ENCODE measurements around the gene FDX2. TPM values are rescaled to one million over a fixed set of nuclear protein-coding genes. Genes with fewer than 3 reads are reported as not detected.

The FDX2 gene
- total RNA-seq, 1 experiment from 2014 or later = 43.8 TPM

DNA sequence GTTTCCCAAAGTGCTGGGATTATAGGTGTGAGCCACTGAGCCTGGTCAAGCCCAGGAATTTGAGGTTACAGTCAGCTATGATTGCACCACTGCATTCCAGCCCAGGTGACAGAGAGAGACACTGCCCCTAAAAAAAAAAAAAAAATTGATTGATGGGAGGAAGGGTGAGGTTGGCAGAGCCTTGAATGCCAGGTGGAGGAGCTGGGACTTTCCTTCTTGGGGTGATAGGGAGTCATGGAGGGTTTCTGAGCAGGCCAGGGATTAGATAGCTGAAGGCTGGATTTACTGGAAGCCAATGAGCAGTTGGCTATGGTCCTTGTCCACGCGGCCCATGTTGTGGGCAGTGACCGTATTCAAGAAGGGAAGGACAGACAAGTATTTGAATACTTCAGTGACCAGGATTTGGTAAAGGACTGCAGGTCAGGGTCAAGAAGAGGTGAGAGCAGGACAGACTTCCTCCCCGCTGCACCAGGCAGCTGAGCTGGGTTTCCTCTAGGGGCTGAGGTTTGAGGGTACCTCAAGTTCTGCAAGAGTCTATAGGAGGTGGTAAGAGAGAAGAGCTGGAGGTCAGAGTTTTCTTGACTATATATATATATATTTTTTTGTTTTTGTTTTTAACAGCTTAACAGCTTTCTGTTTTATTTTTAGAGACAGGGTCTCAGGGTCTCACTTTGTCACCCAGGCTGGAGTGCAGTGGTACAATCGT is 35.9 kb downstream of the FDX2 start:
- H3K27me3 ChIP-seq = no peaks in the 10 kb centered on the region
- no peak for DNase-seq
- no peaks in the 10 kb centered on the region for H3K36me3 ChIP-seq
- H3K4me3 ChIP-seq = no peak overlapping the region
- no peaks in the 10 kb centered on the region for H3K9me3 ChIP-seq

DNA sequence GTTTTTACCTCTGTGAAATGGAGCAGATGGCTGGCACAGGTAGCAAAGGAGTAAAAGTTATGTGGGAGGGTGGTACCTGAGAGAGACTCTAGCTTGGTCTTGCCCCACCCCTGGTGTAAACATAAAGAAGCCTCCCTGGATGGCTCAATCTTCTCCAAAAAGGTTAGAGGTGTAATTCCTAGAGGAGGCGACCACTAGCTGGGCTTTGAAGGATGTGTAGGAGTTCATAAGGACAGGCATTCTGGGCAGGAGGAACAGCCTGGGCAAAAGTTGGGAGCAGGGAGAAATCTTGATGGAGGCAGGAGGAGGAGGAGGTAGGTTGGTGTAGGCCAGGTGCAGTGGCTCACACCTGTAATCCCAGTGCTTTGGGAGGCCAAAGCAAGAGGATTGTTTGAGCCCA is 36.9 kb downstream of the FDX2 start:
- H3K27me3 ChIP-seq = no peaks in the 10 kb centered on the region
- no peak for DNase-seq

DNA sequence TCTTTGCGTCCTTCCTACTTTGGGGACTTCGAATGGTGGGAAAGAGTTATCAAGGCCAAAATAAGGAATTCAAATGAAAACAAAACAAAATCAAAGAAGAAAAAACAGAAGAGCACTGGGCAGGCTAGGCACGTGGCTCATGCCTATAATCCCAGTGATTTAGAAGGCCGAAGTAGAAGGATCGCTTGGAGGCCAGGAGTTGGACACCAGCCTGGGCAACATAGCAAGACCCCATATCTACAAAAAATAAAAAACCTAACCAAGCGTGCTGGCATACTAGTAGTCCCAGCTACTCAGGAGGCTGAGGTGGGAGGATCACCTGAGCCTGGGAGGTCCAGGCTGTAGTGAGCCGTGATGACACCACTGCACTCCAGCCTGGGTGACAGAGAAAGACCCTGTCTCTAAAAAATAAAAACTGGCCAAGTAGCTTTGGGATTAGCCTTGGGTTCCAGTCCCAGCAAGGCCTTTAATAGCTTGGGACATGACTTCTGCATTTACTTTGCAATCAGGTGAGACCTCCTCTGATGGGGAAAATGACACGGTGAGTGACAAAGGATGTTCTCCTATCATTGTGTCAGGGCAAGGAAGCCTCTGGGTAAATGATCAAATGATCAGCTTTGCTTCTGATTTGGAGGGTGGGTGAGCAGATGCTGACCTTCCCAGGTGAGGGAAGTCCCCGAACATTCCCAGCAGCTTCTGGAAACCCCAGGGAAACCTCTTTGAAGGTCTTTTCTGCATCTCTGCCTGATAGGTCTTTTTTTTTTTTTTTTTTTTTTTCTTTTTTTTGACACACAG is 37.8 kb downstream of the FDX2 start:
- no peaks in the 10 kb centered on the region for H3K27me3 ChIP-seq
- H3K36me3 ChIP-seq = no peaks in the 10 kb centered on the region
- no peak overlapping the region for H3K4me3 ChIP-seq
- no peak for DNase-seq
- no peaks in the 10 kb centered on the region for H3K9me3 ChIP-seq

More for the DNA sequence above, 36.9 kb downstream of the FDX2 start:
- Histone ChIP-seq H3K36me3 (no peaks in the 10 kb centered on the region), H3K9me3 (no peaks in the 10 kb centered on the region), H3K4me3 (no peak overlapping the region)

DNA sequence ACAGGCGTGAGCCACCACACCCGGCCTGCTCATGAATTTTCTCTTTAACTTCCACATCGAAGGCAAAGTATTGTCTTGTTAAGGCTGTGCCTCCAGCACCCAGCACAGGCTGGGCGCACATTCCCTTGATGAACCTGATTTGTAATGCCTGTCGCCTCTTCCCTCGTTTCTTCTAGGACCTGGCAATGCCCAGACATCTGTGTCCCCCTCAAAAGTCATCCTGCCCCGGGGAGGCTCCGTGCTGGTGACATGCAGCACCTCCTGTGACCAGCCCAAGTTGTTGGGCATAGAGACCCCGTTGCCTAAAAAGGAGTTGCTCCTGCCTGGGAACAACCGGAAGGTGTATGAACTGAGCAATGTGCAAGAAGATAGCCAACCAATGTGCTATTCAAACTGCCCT is 41.2 kb downstream of the FDX2 start:
- no peaks in the 10 kb centered on the region for H3K27me3 ChIP-seq
- H3K4me3 ChIP-seq = no peak overlapping the region
- no peaks in the 10 kb centered on the region for H3K9me3 ChIP-seq
- no peaks in the 10 kb centered on the region for H3K36me3 ChIP-seq
- no peak for DNase-seq

DNA sequence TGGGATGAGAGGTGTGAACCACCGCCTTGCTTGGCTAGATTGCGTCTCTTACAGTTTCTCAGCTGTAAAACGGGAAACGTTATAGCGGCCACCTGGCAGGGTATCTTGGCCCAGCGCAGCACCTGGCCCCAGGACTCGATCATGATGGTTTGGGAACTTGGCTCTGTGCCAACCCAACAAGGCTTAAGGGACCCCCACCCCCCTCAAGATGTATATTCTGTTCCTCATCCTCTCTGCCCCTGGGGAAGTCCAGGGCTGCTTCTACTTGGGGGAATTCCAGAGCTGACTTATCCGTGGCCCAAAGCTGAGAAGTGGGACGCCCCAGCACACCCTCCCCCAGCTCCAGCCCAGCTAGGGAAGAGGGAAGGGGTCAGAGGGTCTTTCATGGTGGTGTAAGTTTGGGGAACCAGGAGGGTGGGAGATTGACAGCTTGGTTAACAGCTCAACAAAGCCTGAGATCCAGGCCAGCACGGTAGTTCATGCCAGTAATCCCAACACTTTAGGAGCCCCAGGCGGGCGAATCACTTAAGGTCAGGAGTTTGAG is 44.2 kb downstream of the FDX2 start:
- DNase-seq = no peak
- no peaks in the 10 kb centered on the region for H3K36me3 ChIP-seq
- no peaks in the 10 kb centered on the region for H3K9me3 ChIP-seq
- no peaks in the 10 kb centered on the region for H3K27me3 ChIP-seq
- no peak overlapping the region for H3K4me3 ChIP-seq

DNA sequence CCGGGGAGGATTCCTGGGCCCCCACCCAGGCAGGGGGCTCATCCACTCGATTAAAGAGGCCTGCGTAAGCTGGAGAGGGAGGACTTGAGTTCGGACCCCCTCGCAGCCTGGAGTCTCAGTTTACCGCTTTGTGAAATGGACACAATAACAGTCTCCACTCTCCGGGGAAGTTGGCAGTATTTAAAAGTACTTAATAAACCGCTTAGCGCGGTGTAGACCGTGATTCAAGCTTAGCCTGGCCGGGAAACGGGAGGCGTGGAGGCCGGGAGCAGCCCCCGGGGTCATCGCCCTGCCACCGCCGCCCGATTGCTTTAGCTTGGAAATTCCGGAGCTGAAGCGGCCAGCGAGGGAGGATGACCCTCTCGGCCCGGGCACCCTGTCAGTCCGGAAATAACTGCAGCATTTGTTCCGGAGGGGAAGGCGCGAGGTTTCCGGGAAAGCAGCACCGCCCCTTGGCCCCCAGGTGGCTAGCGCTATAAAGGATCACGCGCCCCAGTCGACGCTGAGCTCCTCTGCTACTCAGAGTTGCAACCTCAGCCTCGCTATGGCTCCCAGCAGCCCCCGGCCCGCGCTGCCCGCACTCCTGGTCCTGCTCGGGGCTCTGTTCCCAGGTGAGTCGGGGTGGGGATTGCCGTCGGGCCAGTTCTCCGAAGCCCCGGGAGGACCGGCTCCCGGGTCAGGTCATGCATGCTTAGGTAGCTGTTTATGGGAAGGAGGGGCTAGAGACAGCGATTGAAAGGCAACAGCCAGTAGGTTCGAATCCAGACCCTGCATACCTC is 45.0 kb downstream of the FDX2 start, which contains the start of gene ICAM1:
Gene ICAM1, plus strand, starts transcription at position 505 of the 779 bp plus-strand sequence. Its CDS starts 40 bp downstream, at position 545.
- peak; percentile 68 for DNase-seq
- H3K4me3 ChIP-seq = peak within 1 kb of the TSS; percentile 25
- H3K9me3 ChIP-seq = no peaks in the 10 kb centered on the region
- H3K36me3 ChIP-seq = no peaks in the 10 kb centered on the region
- H3K27me3 ChIP-seq = no peaks in the 10 kb centered on the region

DNA sequence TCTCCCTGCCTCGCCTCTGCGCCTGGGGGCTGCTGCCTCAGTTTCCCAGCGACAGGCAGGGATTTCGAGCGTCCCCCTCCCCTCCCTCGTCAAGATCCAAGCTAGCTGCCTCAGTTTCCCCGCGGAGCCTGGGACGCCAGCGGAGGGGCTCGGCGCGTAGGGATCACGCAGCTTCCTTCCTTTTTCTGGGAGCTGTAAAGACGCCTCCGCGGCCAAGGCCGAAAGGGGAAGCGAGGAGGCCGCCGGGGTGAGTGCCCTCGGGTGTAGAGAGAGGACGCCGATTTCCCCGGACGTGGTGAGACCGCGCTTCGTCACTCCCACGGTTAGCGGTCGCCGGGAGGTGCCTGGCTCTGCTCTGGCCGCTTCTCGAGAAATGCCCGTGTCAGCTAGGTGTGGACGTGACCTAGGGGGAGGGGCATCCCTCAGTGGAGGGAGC is 45.6 kb downstream of the FDX2 start:
- H3K27me3 ChIP-seq = no peaks in the 10 kb centered on the region
- H3K9me3 ChIP-seq = no peaks in the 10 kb centered on the region
- H3K4me3 ChIP-seq = peak overlapping the region; percentile 25; the same call in 1 of the 2 replicates
- DNase-seq = no peak
- H3K36me3 ChIP-seq = no peaks in the 10 kb centered on the region

DNA sequence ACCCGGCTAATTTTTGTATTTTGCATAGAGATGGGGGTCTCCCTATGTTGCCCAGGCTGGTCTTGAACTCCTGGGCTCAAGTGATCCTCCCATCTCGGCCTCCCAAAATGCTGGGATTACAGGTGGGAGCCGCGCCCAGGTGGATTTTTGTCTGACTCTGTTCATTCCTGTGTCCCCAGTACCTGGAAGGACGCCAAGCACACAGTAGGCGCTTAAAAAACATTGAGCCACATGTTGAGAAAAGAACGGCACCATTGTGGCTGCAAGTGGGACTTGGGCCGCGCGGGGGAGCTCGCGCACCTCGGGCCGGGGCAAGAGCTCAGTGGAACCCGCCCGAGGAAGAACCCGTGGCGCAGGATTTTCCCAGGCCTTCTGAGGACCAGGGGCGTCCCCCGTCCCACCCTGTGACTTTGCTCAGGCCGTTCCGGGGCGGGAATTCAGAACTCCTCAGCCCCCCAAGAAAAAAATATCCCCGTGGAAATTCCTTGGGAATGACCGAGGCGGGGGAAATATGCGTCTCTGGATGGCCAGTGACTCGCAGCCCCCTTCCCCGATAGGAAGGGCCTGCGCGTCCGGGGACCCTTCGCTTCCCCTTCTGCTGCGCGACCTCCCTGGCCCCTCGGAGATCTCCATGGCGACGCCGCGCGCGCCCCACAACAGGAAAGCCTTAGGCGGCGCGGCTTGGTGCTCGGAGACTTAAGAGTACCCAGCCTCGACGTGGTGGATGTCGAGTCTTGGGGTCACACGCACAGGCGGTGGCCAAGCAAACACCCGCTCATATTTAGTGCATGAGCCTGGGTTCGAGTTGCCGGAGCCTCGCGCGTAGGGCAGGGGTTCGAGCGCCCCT is 46.3 kb downstream of the FDX2 start:
- peak; percentile 85 for DNase-seq
- 0 out of 2 replicates have a peak overlapping the region, but pooled peaks have one; percentile 7 for H3K4me3 ChIP-seq
- no peaks in the 10 kb centered on the region for H3K27me3 ChIP-seq
- H3K9me3 ChIP-seq = no peaks in the 10 kb centered on the region
- H3K36me3 ChIP-seq = no peaks in the 10 kb centered on the region

DNA sequence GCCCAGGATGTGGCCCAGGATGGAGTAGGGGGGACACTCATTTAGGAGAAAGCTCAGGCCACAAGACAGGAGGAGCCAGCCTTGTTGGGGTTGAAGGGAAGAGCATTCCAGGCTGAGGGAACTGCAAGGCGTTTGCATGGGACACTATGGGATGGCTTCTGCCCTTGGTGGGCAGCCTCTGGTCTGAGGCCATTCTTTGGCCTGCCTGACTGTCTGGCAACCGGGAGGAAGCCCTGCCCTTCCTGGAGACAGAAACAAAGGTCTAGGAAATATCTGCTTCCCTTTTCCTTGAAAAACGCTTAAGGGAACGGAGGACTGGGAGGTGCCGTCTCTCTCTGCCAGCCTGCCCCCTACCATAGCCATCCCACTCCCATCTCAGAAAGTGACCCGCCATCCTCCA is 47.7 kb downstream of the FDX2 start:
- Histone ChIP-seq H3K4me3 (no peak overlapping the region), H3K36me3 (no peaks in the 10 kb centered on the region), H3K27me3 (no peaks in the 10 kb centered on the region), H3K9me3 (no peaks in the 10 kb centered on the region)
- no peak for DNase-seq

DNA sequence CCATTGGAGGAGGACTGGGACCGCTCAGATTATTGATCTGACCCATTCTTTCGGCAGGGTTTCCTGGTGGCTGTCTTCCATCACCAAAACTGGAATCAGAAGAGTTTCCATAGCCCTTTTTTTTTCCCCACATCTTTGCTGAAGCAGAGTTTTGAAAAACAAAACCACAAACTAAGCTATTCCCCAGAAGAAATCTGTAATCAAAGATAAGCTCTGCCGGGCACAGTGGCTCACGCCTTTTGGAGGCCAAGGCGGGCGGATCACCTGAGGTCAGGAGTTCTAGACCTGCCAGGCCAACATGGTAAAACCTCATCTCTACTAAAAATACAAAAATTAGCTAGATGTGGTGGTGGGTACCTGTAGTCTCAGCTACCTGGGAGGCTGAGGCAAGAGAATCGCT is 49.1 kb downstream of the FDX2 start:
- H3K9me3 ChIP-seq = no peaks in the 10 kb centered on the region
- no peak for DNase-seq
- no peaks in the 10 kb centered on the region for H3K27me3 ChIP-seq
- H3K36me3 ChIP-seq = no peaks in the 10 kb centered on the region
- no peak overlapping the region for H3K4me3 ChIP-seq

DNA sequence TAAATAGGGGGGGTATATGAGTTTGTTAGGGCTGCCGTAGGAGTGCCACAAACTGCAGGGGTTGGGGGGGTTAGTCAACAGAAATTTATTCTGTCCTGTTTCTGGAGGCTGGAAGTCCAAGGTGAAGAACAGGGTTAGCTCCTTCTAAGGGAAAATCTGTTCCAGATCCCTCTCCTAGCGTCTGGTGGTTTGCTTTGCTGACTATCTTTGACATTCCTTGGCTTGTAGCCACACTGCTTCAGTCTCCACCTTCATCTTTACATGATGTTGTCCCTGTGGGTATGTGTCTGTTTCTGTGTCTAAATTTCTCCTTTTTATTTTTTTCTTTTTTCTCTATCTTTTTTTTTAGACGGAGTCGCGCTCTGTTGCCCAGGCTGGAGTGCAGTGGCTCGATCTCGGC is 53.0 kb downstream of the FDX2 start:
- H3K4me3 ChIP-seq = no peak overlapping the region
- H3K9me3 ChIP-seq = no peaks in the 10 kb centered on the region
- H3K36me3 ChIP-seq = peaks cover 15% of the 10 kb centered on the region
- no peaks in the 10 kb centered on the region for H3K27me3 ChIP-seq
- DNase-seq = no peak

DNA sequence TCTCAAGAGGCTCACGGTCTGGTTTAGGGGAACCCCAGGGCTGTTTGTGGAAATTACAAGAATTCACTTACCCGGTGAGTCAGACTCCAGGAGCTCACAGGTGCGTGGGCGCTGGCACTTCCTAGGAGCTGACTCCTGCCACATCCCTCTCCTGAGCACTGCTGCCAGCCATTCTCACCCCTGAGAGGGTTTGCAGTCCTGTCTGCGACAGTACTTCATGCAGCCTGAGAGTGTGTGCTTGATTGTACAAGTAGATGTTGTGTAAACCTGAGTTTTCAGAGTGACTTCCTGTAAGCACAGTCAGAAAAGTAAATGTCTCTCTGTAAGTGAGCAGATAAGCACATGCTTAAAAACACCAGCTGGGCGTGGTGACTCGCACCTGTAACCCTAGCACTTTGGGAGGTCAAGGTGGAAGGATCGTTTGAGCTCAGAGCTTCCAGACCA is 55.7 kb downstream of the FDX2 start:
- H3K9me3 ChIP-seq = no peaks in the 10 kb centered on the region
- no peak for DNase-seq
- H3K36me3 ChIP-seq = peaks cover 37% of the 10 kb centered on the region
- H3K4me3 ChIP-seq = no peak overlapping the region
- H3K27me3 ChIP-seq = no peaks in the 10 kb centered on the region

Other genes starting within 250 kb of the FDX2 start
- gene SHFL, start 229.7 kb downstream of the FDX2 start, total RNA-seq (2014; rRNA removed; shearing (Covaris generic); ENCODE audit: low replicate concordance) = 22.5 and 28.9 TPM in 2 replicates
- not detected in 2 replicates for gene ANGPTL6, start 213.3 kb downstream of the FDX2 start, total RNA-seq (2014; rRNA removed; shearing (Covaris generic); ENCODE audit: low replicate concordance)
- gene PPAN, start 209.7 kb downstream of the FDX2 start, total RNA-seq (2014; rRNA removed; shearing (Covaris generic); ENCODE audit: low replicate concordance) = 128 and 155 TPM in 2 replicates
- 2.0 and 5.9 TPM in 2 replicates for gene P2RY11, start 204.3 kb downstream of the FDX2 start, total RNA-seq (2014; rRNA removed; shearing (Covaris generic); ENCODE audit: low replicate concordance)
- 677 and 743 TPM in 2 replicates for gene EIF3G, start 196.1 kb downstream of the FDX2 start, total RNA-seq (2014; rRNA removed; shearing (Covaris generic); ENCODE audit: low replicate concordance)
- gene DNMT1, start 121.1 kb downstream of the FDX2 start, total RNA-seq (2014; rRNA removed; shearing (Covaris generic); ENCODE audit: low replicate concordance) = 73.4 and 138 TPM in 2 replicates
- 14.0 and 14.6 TPM in 2 replicates for gene S1PR2, start 84.7 kb downstream of the FDX2 start, total RNA-seq (2014; rRNA removed; shearing (Covaris generic); ENCODE audit: low replicate concordance)
- 188 and 218 TPM in 2 replicates for gene MRPL4, start 63.8 kb downstream of the FDX2 start, total RNA-seq (2014; rRNA removed; shearing (Covaris generic); ENCODE audit: low replicate concordance)
- gene ICAM1, start 44.9 kb downstream of the FDX2 start, total RNA-seq (2014; rRNA removed; shearing (Covaris generic); ENCODE audit: low replicate concordance) = 3.8 and 5.1 TPM in 2 replicates
- not detected in 2 replicates for gene ICAM4, start 29.1 kb downstream of the FDX2 start, total RNA-seq (2014; rRNA removed; shearing (Covaris generic); ENCODE audit: low replicate concordance)
- not detected in 2 replicates for gene ICAM5, start 26.1 kb downstream of the FDX2 start, total RNA-seq (2014; rRNA removed; shearing (Covaris generic); ENCODE audit: low replicate concordance)
- 0.43 TPM in 1 of 2 replicates, not detected in the other for gene ZGLP1, start 6.2 kb downstream of the FDX2 start, total RNA-seq (2014; rRNA removed; shearing (Covaris generic); ENCODE audit: low replicate concordance)
- 21.0 and 30.3 TPM in 2 replicates for gene RAVER1, start 17.5 kb upstream of the FDX2 start, total RNA-seq (2014; rRNA removed; shearing (Covaris generic); ENCODE audit: low replicate concordance)
- gene ICAM3, start 23.6 kb upstream of the FDX2 start, total RNA-seq (2014; rRNA removed; shearing (Covaris generic); ENCODE audit: low replicate concordance) = 20.4 and 31.7 TPM in 2 replicates
- gene TYK2, start 64.6 kb upstream of the FDX2 start, total RNA-seq (2014; rRNA removed; shearing (Covaris generic); ENCODE audit: low replicate concordance) = 87.9 and 124 TPM in 2 replicates
- gene CDC37, start 87.5 kb upstream of the FDX2 start, total RNA-seq (2014; rRNA removed; shearing (Covaris generic); ENCODE audit: low replicate concordance) = 485 and 519 TPM in 2 replicates
- gene PDE4A, start 104.5 kb upstream of the FDX2 start, total RNA-seq (2014; rRNA removed; shearing (Covaris generic); ENCODE audit: low replicate concordance) = 3.1 and 5.5 TPM in 2 replicates
- gene KEAP1, start 187.3 kb upstream of the FDX2 start, total RNA-seq (2014; rRNA removed; shearing (Covaris generic); ENCODE audit: low replicate concordance) = 172 and 247 TPM in 2 replicates
- gene S1PR5, start 201.4 kb upstream of the FDX2 start, total RNA-seq (2014; rRNA removed; shearing (Covaris generic); ENCODE audit: low replicate concordance) = not detected in 2 replicates
- 16.6 and 27.0 TPM in 2 replicates for gene ATG4D, start 227.9 kb upstream of the FDX2 start, total RNA-seq (2014; rRNA removed; shearing (Covaris generic); ENCODE audit: low replicate concordance)
- 31.7 and 43.3 TPM in 2 replicates for gene KRI1, start 250.0 kb upstream of the FDX2 start, total RNA-seq (2014; rRNA removed; shearing (Covaris generic); ENCODE audit: low replicate concordance)